Panc1 (cell line): ENCODE data around the gene AK6. TPM values are rescaled to one million over a fixed set of nuclear protein-coding genes. Genes with fewer than 3 reads are reported as not detected.

Experiments used
- ATAC-seq: fragments of 200-7000 bp; cut with Tn5 transposase; 2 replicates; pipeline ENCODE4 v1.9.1; 2020; ENCODE audit warnings: mild to moderate bottlenecking, moderate library complexity
- BruUV-seq: library from RNA; stranded (reverse); fragments of 400-500 nt; replicated peaks from 2 replicates; lab custom pipeline; 2021; lab: Mats Ljungman, UMichigan
- CTCF ChIA-PET: fragments of 300-600 bp; sonication (Branson Sonifier 250); formaldehyde crosslinking; loops from one replicate; lab custom pipeline; 2022; ENCODE audit warnings: antibody characterized with exemption; lab: Charles Lee
- POLR2A ChIA-PET: fragments of 300-600 bp; sonication (Branson Sonifier 250); formaldehyde crosslinking; loops from one replicate; lab custom pipeline; 2022; ENCODE audit warnings: antibody characterized with exemption; lab: Charles Lee
- DNase-seq: peaks from one replicate; pipeline ENCODE4 v3.0.0-alpha.2; 2010; ENCODE audit warnings: low read depth, low spot score
- H3K27ac ChIP-seq: 2 replicates; pipeline ENCODE4 v1.5.1; 2011; ENCODE audit warnings: mild to moderate bottlenecking, low read length, inconsistent platforms
- H3K27me3 ChIP-seq: fragments of 200-500 bp; sonication (Bioruptor generic); 2 replicates; pipeline ENCODE4 v1.6.0; 2014; ENCODE audit warnings: low read length, inconsistent platforms; ENCODE audit not compliant: control insufficient read depth, insufficient read depth
- H3K36me3 ChIP-seq: fragments of 200-500 bp; sonication (Bioruptor generic); 2 replicates; pipeline ENCODE4 v1.5.1; 2014; ENCODE audit warnings: inconsistent platforms, mild to moderate bottlenecking, low read length, moderate library complexity; ENCODE audit not compliant: control insufficient read depth, insufficient read depth
- H3K4me1 ChIP-seq: 2 replicates; pipeline ENCODE4 v1.5.1; 2011; ENCODE audit warnings: inconsistent platforms, mild to moderate bottlenecking, low read length, moderate library complexity; ENCODE audit not compliant: control insufficient read depth, insufficient read depth
- H3K4me3 ChIP-seq, 2 experiments: 2 replicates each; pipeline ENCODE4 v1.5.1; 2011 to 2012; ENCODE audit warnings: low read depth in 2 of 2, low read length in 2 of 2, mild to moderate bottlenecking in 2 of 2, inconsistent platforms in 1 of 2, moderate library complexity in 1 of 2
- H3K9me3 ChIP-seq: fragments of 200-500 bp; sonication (Bioruptor generic); 2 replicates; pipeline ENCODE4 v1.5.1; 2014; ENCODE audit warnings: low read depth, mild to moderate bottlenecking, inconsistent platforms, low read length, moderate library complexity; ENCODE audit not compliant: control insufficient read depth, insufficient read depth
- CTCF ChIP-seq: fragments of 450-650 bp; IDR thresholded peaks from 2 replicates; pipeline ENCODE4 v1.5.1; 2017; ENCODE audit warnings: mild to moderate bottlenecking
- POLR2AphosphoS5 ChIP-seq: IDR thresholded peaks from 2 replicates; pipeline ENCODE4 v1.6.1; 2012; ENCODE audit warnings: mild to moderate bottlenecking, low read depth, low read length, moderate library complexity
- REST ChIP-seq, 2 experiments: IDR thresholded peaks; 2 replicates each; pipeline ENCODE4 v1.6.1; 2011 to 2012; ENCODE audit warnings: low read depth in 2 of 2, control low read depth in 1 of 2, low read length in 1 of 2, mild to moderate bottlenecking in 1 of 2, moderate library complexity in 1 of 2; ENCODE audit not compliant: insufficient read depth in 1 of 2
- SIN3A ChIP-seq: IDR thresholded peaks from 2 replicates; pipeline ENCODE4 v1.6.1; 2012; ENCODE audit warnings: low read depth, mild to moderate bottlenecking, low read length, moderate library complexity, borderline replicate concordance; ENCODE audit not compliant: insufficient read depth
- TCF7L2 ChIP-seq: IDR thresholded peaks from 2 replicates; pipeline ENCODE4 v1.6.1; 2011; ENCODE audit warnings: mild to moderate bottlenecking, low read depth, low read length, inconsistent platforms
- in situ Hi-C: cut with HindIII; loops from 2 replicates; pipeline ENCODE4 v1.10.0; 2016; ENCODE audit warnings: low sequenced_read_pairs, low pct_unique_long_range_greater_than_20kb
- intact Hi-C: fragments of 100-400 bp; cut with micrococcal nuclease; formaldehyde crosslinking; loops from one replicate; pipeline ENCODE4 v1.10.0; 2022; ENCODE audit not compliant: unreplicated experiment
- total RNA-seq: library from RNA; stranded (reverse); gene quantifications from one replicate; pipeline ENCODE4 v1.2.1, GENCODE V29; 2021; ENCODE audit not compliant: unreplicated experiment

The AK6 gene
- total RNA-seq, 1 experiment from 2014 or later: 61.3 TPM

DNA sequence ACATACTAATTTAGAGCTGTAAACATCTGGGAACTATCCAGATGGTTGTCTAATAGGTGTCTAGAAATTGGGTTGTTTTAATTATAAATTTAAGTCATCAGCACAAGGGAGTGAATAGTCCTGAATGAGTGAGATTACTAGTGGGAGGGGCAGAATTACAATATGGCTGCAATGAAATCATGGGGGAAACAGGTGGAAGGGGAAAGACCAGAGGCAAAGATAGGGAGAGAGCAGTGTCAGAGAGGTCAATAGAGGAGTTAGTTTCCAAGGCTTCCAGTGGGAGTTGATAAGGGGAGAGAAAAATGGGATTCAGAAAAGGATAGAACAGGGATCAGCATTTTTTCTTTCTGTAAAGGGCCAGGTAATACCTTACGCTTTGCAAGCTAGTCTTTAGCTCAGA is 8.9 kb downstream of the AK6 start:
- 0 out of 2 replicates have a peak overlapping the region, but pooled peaks have one; percentile 20 for H3K27ac ChIP-seq
- 0 out of 2 replicates have a peak, but pooled peaks have one; percentile 39 for ATAC-seq
- intact Hi-C loops: loop anchor here (10.0 kb wide), 1 partner anchor 266 kb away; the partner anchor contains the start of gene SLC30A5
- H3K4me3 ChIP-seq: no peak overlapping the region
- DNase-seq: no peak
- peaks cover 16% of the 10 kb centered on the region; the same call in 1 of the 2 replicates for H3K4me1 ChIP-seq
- in situ Hi-C loops: no loop called here
- POLR2A ChIA-PET: no interaction called here
- TF ChIP-seq CTCF (no peak), REST (IDR thresholded peaks at IDR 0.05; ENCODE audit: insufficient read depth in 1 of 2, low read depth in 2 of 2, low read length in 1 of 2) (no peak), POLR2AphosphoS5 (no peak), SIN3A (no peak), TCF7L2 (no peak)
- no peaks in the 10 kb centered on the region for H3K27me3 ChIP-seq
- no TSS peak for BruUV-seq
- H3K36me3 ChIP-seq: peaks cover 16% of the 10 kb centered on the region
- CTCF ChIA-PET: no interaction called here
- no peaks in the 10 kb centered on the region for H3K9me3 ChIP-seq

GRCh38 chr5:69359699-69360098 is 9.6 kb downstream of the AK6 start:
- ATAC-seq: no peak
- peaks cover 9% of the 10 kb centered on the region for H3K36me3 ChIP-seq
- TF ChIP-seq TCF7L2 (no peak), REST (IDR thresholded peaks at IDR 0.05; ENCODE audit: insufficient read depth in 1 of 2, low read depth in 2 of 2, low read length in 1 of 2) (no peak), CTCF (no peak)
- intact Hi-C loops: loop anchor here (10.0 kb wide), 1 partner anchor 265 kb away; the partner anchor contains the start of gene SLC30A5
- POLR2A ChIA-PET: no interaction called here
- DNase-seq: no peak
- in situ Hi-C loops: no loop called here
- peaks cover 10% of the 10 kb centered on the region; the same call in 1 of the 2 replicates for H3K4me1 ChIP-seq
- CTCF ChIA-PET: interaction anchor here (0.7 kb wide), 1 partner anchor 64 kb away, joined by 4 read pairs; no protein-coding TSS in a partner anchor
- H3K27ac ChIP-seq: 0 out of 2 replicates have a peak overlapping the region, but pooled peaks have one; percentile 20
- BruUV-seq: TSS peak; percentile 35
- no peaks in the 10 kb centered on the region for H3K9me3 ChIP-seq
- H3K27me3 ChIP-seq: no peaks in the 10 kb centered on the region
- H3K4me3 ChIP-seq: no peak overlapping the region
